GM21723 (cell line): ENCODE results near the gene DHX35.
A peak's percentile ranks its signal among the peaks of the same experiment; 100 is the strongest.
"Not testable (repeated sequence)": the region's sequence is repeated elsewhere in the genome, so short reads cannot be mapped to it uniquely, and the experiment has no call there.

ENCODE experiments used
- ATAC-seq: cut with Tn5 transposase; IDR thresholded peaks from one replicate; pipeline ENCODE4 v1.9.1; 2021; ENCODE audit warnings: mild to moderate bottlenecking, moderate library complexity; ENCODE audit not compliant: unreplicated experiment

DHX35 gene

DNA sequence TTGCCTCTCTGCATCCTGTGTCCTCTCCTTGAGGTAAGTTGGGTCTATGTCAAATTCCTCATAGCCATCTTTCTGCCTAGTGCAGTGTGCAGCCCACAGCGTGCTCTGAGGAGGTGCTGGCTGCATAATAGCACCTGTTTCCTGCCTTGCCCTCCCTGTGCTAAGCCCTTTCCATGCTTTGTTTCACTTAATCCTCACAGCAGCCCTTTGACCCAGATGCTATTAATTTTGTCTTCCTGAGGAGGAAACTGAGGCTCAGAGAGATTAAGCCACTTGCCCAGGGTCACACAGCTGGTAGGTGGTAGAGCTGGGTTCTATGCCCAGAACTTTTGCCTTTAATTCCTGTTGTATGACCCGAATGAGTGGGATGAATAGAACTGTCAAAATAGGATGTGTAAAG, 22.5 kb upstream of the DHX35 start:
- ATAC-seq, result no peak

DNA sequence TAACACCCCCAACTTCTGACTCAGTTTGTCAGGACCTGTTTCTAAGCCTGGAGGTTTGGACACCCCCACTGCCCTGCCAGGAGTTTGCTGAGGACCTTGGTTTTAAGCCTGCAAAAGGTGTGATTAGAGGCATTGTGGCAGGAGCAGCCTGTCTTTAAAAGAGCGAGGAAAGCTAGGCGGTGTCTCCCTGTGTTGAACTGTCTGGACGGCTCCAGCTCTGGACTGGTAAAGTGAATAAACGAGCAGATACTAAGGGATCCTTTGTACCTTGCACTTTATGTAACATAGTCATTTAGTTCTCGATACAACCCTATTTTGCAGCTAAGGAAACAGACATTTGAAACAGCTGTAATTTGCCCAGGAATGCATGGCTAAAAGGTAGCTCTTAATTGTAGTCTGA, 21.5 kb upstream of the DHX35 start:
- no peak for ATAC-seq

DNA sequence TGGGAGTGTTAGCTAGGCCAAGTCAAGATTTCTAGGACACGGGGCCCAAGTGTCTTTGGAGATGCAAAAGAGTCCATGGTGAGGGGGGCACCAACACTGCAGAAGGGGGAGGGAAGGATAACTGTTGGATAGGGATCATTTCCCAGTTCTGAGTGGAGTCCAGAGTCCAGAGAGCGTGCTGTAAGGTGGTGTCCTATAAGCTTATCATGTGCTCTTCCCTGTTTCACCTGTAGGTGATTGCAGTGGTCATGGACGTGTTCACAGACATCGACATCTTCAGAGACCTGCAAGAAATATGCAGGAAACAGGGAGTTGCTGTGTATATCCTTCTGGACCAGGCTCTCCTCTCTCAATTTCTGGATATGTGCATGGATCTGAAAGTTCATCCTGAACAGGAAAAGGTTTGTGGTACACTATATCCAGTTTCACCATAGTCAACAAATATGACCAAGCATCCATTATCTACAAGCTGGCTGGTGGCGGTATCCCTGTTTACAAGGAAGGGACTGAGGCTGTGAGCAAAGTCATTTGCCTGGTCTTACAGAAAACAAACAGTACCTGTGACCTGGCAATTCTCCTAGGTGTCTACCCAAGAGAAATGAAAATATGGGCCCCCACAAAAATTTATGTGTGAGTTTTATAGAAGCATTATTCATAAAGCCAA, 20.3 kb upstream of the DHX35 start:
- ATAC-seq, result no peak

DNA sequence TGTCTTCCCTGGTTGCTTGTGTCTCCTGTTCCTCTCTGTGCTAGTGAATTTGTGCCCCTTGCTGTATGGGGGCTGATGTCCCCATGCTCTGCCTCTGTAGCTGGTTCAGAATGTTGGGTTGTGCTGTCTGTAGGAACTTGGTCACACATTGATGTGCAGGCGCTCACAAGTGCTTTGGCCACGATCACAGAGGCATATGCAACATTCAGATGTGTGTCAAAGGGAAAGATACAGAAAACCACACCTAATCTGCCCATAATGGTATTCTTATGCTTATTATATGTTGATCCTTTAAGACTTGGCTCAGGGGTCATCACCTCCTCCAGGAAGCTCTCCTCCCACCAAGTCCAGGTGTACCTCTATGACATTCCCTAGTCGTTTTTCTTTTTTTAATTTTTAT, 17.1 kb upstream of the DHX35 start:
- no peak for ATAC-seq

DNA sequence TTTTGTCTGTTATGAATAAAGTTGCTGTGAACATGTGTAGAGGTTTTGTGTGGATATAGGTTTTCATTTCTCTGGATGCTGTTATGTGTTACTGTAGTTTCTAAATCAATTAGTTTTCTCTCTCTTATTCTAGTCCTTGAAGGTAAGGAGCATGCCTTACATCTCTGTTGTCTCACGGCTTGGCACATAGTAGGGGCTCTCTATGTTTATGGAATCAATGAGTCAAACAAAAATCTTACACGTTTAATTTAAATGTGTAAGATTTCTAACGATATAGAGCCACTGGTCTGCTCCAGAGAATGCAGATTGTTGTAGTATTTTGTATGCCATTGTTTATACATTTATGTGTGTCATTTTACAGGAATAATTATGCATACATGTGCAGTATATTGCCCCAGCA, 15.3 kb upstream of the DHX35 start:
- ATAC-seq, result no peak

DNA sequence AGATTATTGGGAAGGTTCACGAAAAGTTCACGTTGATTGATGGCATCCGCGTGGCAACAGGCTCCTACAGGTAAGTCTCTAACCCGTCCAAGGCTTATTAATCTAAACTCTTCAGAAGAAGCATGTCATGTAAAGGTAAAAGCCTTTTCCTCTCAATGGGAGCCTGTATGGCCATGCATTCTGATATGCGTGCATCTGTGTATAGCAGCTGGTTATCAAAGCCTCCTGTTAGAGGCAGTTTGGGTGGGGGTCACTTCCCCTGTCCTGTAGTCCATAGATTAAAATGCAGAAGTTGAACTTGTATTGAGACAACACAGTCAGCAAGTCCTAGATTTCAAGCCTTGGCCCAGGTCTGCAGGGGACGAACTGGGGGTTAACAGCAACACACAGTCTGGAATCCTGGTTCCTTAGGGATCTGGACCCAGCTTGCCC, 14.2 kb upstream of the DHX35 start:
- ATAC-seq, result no peak

DNA sequence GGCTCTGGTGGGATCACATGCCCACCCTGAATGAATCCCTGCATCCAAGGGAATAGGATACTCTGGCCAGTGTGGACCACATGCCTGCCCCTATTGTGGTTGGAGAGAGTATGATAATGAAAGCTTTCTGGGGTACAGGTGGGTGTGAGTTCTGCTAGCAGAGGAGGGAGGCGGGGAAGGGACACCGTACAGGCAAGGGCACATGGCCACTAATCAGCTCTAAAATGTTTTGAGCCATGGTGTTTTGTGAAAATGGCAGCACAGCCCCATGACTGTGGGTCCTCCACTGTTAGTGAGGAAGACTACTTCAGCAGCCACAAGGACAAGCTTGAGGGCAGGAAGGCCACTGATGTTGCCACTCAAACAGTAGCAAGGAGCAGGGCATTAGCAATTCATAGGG, 11.9 kb upstream of the DHX35 start:
- ATAC-seq, result no peak

DNA sequence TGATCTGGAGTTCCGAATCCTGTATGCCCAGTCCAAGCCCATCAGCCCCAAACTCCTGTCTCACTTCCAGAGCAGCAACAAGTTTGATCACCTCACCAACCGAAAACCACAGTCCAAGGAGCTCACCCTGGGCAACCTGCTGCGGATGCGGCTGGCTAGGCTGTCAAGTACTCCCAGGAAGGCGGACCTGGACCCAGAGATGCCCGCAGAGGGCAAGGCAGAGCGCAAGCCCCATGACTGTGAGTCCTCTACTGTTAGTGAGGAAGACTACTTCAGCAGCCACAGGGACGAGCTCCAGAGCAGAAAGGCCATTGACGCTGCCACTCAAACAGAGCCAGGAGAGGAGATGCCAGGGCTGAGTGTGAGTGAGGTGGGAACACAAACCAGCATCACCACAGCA, 10.5 kb upstream of the DHX35 start:
- no peak for ATAC-seq

DNA sequence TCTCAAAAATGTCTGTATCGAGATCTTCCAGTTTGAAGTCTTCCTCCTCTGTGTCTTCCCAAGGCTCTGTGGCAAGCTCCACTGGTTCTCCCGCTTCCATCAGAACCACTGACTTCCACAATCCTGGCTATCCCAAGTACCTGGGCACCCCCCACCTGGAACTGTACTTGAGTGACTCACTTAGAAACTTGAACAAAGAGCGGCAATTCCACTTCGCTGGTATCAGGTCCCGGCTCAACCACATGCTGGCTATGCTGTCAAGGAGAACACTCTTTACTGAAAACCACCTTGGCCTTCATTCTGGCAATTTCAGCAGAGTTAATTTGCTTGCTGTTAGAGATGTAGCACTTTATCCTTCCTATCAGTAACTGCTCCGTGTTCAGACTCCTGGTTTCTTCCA, 10.0 kb upstream of the DHX35 start:
- no peak for ATAC-seq

DNA sequence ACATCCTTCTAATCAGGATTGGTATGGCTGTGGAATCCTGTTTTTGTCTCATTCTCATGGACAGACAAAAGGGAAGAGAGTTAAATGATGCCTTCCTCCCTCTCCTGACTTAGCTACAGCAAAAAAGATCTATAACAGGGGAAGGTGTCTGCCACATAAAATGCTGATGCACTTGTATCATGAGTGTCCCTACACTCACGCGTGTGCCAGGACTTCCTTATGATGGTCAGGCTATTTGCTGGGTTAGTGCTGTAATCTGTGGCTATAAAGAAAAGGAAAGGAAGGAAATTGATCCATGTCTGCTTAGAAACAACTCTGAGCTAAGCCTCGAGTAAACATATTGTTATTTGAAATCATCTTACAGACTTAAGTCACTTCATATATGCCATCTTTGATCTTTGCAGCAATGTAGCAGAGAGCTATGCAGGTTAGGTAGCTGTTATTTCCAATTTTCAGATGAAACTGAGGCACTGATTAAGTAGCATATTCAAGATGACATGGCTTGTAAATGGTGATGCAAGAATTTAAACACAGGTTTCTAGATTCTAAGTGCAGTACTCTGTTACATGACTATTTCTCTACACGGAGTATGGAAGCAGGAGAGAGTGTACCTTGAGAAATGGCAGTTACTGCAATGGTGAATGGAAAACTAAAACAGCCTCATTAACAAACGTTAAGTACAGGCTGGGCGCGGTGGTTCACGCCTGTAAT, 8.4 kb upstream of the DHX35 start:
- ATAC-seq, result no peak

DNA sequence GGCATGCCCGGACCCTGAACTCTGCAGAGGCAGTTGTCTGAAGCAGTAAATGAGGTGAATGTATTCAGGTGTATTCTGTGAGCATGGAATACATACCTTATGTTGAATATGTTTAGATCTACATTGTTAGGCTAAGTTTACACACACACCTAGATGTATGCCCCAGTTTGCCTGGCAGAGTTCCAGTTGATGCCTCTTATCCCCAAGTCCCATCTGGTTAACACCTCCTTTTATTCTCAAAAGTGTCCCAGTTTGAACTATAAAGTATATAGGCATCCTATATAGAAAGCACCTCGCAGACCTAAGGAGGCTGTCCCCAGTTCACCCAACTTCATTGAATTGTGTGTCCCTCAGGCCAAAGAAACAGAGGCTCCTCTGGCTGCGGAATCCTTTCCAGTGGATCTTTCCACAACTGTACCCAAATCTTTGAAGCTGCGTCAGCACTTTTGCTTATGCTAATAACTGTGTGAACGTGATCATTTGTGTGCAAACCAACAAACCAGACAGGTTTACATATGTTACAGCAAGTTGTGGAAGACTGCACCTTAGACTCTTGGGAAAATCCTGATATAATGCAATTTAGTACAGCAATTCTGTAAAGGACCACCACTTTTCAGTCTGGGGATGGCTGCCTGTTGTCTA, 4.8 kb upstream of the DHX35 start:
- no peak for ATAC-seq

DNA sequence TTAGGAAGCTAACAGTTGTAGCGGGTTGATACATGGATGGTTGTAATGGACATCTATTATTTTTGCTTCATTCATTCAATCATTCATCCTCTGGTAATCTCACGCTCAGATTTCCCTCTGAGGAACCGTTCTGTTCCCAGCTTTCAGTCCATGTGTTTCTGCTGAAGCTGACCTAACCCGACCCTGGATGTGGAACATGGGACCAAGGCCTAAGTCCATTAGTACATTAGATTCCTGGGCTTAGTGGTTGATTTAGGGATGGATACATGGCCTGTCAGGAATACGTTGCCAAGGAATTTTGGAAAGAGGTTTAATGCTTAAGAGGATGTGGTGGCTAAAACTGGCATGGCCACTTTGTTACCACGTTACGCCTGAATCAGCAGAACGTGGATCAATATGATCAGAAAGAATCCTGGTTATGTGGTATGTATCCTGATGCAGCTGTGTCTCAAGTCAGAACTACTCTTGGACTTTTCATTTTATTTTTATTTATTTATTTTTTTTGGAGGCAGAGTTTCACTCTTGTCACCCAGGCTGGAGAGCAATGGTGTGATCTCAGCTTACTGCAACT, 4.1 kb upstream of the DHX35 start:
- no peak for ATAC-seq

DNA sequence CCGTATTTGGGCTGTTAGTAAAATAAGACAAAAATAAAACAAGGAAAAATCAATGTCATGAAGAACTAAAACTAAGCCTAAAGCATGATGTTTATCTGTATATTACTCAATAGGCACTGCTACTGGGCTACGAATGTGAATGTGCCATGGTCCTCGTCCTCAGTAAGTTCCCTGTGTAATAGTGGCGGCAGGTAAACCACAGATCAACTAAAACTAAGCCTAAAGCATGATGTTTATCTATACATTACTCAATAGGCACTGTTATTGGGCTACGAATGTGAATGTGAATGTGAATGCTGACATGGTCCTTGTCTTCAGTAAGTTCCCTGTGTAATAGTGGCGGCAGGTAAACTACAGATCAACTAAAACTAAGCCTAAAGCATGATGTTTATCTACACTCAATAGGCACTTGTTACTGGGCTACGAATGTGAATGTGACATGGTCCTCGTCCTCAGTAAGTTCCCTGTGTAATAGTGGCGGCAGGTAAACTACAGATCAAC, 1.9 kb upstream of the DHX35 start:
- not testable (repeated sequence) for ATAC-seq

DNA sequence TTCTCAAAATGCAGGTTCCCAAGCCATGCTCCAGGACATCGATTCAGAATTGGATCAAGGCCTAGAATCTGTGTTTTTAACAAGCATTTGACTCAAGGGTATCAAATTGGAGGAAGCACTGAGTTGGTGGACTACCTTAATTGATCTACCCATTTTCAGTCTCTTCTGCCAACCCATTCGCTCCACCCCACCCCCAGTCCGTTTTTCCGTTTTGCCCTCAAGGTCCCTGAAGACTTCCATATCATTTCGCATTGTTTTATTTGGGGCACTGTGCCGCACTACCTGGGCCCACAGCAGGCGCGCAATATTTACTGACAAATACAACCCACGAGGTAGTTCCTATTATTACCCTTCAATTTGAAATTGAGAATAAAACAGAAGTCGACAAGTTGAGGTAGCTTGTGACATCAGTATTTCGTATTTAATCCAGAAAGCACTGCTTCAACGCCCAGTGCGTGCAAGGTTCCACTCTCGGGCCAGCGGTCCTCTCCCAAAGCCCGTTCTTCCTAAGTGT, 557 bp upstream of the DHX35 start:
- peak; percentile 3 for ATAC-seq

DNA sequence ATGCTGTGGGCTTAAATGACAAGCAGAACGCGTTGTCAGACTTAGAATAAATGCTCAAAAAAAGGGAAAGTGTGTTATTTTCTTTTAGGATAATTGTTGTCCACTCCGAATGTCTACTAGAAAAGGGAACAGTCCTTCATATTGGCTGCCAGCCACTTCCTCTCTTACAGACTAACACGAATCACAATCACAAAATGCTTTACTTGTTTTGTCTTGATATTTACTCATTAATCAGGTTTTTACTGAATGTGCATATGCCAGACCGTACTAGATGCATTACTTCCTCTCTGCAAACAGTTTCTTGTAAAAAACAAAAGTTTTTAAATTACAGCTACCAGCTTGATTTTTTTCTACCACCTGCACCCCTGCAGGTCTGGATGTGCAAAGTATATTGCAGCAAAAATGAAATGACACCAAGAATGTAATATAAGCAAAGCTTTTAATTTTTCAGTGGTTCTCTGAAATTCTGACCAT, 821 bp downstream of the DHX35 start:
- no peak for ATAC-seq

DNA sequence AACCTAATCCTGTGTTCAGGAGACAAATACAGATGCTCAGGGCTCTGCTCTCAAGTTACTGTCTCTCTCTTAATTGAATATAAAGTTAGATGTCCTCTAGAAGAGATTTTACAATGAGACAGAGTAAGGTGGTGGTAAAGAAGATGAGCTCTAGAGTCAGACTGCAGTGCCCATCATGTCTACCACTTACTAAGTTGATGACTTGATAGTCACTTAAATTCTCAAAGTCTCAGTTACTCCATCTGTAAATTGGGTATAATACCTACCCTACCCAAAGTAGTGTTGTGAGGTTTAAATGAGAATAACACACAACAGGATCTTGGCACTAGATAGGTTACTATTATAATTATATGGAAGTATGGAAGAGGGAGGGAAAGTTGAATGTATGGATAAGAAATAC, 1.6 kb downstream of the DHX35 start:
- no peak for ATAC-seq

DNA sequence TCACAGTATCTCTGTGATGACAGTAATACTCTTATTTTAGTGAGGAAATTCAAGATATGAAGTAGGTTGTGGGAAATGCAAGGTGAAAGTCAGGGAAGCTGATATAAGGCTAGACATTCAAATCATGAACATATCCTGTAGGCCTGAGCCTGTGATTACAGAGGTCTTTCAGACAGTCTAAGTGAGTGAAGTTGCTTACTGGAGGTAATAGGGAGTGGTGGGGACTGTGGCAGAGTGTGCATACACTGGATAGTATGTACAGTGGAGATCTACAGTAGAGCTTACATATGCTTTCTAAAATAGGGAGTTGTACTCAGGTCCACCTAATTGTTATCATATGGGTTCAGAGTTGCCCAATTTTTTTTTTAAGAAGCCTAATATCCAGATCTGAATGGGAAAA, 3.1 kb downstream of the DHX35 start:
- ATAC-seq, result no peak

DNA sequence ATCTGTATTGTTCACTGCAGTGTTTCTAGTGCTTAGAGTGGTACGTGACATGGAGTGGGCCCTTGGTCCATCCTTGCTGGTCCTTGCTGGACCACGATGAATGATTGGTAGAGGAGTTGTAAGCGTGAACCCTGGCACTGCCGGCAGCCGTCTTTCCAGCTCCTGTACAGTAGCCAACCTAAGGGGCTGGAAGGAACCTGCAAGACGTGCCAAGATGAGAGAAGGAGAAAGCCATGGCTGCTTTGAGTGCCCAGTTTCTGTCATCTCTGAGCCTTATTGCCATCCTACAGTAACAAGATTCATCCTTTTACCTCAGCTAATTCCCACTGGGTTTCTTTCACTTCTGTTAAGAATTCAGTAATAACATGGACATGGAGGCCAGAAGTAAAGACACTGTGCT, 5.9 kb downstream of the DHX35 start:
- no peak for ATAC-seq

DNA sequence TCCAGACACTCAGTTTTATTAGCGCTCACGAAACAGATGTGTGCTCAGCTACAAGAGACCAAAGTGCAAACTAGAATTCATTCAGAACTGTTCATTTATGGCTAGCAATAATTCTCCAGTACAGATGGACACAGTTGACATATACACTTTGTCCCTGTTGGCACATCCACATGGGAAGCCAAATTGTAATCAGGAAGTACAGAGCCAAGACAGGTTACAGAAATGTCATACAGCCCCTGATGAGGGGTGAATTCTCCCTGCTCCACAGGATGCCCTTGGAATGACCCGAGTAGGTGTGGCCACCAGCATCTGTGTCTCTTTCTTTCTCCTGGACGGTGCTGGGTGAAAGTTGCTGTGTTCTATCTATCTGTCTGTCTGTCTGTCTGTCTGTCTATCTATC, 7.6 kb downstream of the DHX35 start:
- ATAC-seq, result no peak

DNA sequence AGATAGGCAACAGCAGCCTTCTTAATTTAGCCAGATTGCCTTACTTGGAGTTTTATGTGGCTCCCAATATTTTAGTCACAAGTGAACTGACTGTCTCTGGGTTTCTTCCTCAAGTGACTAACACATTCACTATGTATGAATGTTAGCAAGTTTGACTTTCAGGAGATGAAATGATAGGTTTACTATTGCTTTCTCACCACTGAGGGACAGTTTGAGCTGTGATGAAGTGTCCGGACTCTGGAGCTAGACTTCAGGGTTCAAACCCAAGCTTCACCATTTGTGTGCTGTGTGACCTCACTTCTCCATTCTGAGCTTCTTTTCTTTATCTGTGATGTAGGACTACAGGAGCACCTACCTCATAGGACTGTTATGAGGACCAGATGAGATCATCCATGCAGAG, 8.2 kb downstream of the DHX35 start:
- no peak for ATAC-seq

DNA sequence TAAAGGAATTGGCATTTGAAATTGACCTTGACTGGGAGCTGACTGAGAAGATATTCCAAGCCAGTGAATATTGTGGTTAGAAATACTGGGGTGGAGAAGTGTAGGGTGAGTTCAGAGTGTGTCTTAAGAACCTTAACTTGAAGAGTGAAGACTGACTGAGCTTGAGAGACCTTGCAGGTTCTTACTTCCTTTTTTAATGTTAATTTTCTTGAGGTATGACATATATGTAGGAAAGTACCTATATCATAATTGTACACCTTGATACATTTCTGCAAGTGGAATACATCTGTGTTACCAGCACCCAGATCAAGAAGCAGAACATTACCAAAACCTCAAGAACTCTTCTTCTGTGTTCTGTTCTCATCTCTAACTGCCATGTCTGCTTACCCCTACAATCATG, 11.0 kb downstream of the DHX35 start:
- ATAC-seq, result no peak

DNA sequence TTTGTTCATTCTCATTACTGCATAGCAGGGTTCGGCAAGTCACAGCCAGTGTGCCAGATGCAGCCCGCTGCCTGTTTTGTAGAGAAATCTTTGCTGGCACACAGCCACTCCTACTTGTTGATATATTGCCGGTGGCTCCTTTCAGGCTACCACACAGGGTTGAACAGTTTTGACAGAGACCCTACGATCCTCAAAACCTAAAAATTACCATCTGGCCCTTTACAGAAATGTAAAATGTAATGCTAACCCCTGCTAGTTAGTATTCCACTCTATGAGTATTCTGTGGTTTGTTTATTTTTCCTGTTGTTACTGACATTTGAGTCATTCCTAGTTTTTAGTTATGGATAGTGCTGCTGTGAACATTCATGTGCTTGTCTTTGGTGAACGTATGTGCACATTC, 11.5 kb downstream of the DHX35 start:
- no peak for ATAC-seq
